ENCODE data around the gene SPIN2A.
"Not testable (repeated sequence)": the region's sequence is repeated elsewhere in the genome, so short reads cannot be mapped to it uniquely, and the experiment has no call there.

The SPIN2A gene

DNA sequence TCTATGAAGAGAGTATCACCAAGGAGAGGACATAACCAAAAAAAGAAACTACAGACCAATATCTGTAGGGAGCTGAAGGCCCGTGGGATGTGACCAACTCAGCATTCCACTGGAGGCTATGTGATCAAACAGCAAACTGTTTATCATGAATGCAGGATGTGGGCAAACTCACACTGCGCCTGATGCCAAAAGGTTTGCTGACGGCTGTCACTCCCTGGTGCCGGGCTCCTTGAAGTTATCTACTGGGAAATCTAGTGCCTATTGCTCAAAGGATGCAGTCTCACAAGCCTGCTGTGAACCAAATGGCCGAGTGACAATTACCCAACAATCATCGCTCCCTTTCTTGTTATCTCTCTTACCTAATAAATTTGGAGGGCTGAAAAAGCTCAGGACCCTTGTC lies 34.3 kb downstream of the SPIN2A start:
- not testable (repeated sequence) for DNase-seq (ENCODE audit: low read depth in 3 of 3)

Data from stimulated activated CD4-positive, alpha-beta T cell treated with anti-CD3 and anti-CD28 coated beads, TNF-alpha, amount 100 ng/mL, for 24 hours (primary cell).